Measurements from ENCODE around the gene TMEFF2. TPM values are rescaled to one million over a fixed set of nuclear protein-coding genes. Genes with fewer than 3 reads are reported as not detected.

The TMEFF2 gene
- total and polyA plus RNA-seq, 2 of the 8 experiments (the other 6 are each of a cell fraction or from before 2014, with no cell fraction given), result 0.91 to 3.7 TPM

DNA sequence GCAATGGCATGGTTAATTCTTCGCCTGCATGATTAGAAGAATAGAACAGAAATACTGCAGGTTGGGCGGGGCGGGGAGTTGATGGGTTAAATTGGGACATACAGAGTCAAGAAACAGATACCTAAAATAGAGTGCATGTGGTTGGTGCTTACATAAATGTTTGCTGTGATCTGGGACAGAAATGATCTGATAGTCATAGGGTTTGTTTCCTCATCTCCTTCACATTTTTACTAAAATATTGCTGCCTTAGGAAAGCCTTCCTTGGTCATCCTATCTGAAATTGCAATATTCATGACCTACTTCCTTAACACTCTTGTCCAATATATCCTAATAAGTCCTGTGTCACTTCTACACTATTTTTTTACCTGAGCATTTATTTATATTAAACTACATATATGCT, 163.9 kb downstream of the TMEFF2 start (continued):
- TF ChIP-seq CHD7 (IDR thresholded peaks at IDR 0.05; ENCODE audit: insufficient replicate concordance, low read length) (no peak), POLR2A (IDR thresholded peaks at IDR 0.05; ENCODE audit: control extremely low read depth in 1 of 2, low read depth in 2 of 2, low read length in 2 of 2) (no peak), JUN (IDR thresholded peaks at IDR 0.05; ENCODE audit: low read depth, low read length) (no peak), RNF2 (IDR thresholded peaks at IDR 0.05; ENCODE audit: borderline replicate concordance, low read depth, low read length, missing control alignments, poor library complexity, severe bottlenecking) (no peak)

Data from H1 (cell line).